ENCODE data around the gene KIF9.

GRCh38 chr3:47306022-47306421 is 23.4 kb upstream of the KIF9 start:
- TF ChIP-seq CTCF (IDR thresholded peaks at IDR 0.05; ENCODE audit: low read depth, low read length) (no peak), EZH2phosphoT487 (IDR thresholded peaks at IDR 0.05; ENCODE audit: low read depth) (no peak)

All from OCI-LY3 (cell line).